ENCODE data around the gene AHRR. TPM values are rescaled to one million over a fixed set of nuclear protein-coding genes. Genes with fewer than 3 reads are reported as not detected.

AHRR gene
- total RNA-seq, 2 experiments from 2014 or later = 28.3 to 34.9 TPM

DNA sequence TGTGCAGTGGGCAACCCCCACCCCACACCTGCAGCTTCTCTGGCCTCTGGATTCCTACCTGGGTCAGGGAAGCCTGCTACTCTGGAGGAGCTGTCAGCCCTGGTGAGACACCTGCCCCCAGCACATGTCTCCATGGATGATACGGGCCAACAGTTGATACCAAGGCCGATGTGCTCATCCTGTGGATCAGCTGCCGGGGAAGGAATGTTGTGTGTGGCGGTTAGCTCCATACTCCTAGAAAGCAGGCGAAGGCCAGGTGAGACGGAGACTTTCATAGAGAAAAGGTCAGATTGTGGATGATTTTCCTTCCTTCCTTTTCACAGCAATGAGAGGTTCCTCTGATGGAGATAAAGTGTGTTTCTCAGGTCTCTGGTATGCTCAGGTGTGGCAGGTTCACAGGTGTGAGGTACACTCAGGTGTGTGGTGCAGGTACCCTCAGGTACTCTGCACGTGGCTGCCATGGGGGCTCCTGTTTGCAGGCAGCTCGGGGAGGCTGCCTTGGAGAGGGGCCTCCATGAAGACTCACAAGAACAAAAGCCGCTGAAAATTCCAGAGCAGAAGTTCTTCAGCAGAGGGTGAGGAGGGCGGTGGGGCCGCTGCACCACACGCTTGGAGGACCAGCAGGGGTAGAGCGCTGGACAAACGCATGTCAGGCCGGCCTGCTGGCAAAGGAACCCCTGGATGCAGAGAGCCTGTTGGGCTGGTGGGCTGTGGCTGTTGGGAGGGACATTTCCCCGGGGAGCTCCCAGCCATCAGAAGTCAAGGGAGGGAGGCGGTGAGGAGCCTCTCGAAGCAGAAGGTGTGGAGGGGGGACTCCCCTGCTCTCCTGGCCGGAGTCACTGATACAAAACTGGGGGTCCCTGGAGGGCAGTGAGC is 5.1 kb upstream of the AHRR start:
- Mint-ChIP-seq H3K36me3 (ENCODE audit: low read depth) (peaks cover 7% of the 10 kb centered on the region), H3K27ac (no peak overlapping the region), H3K4me1 (peaks cover 10% of the 10 kb centered on the region), H3K27me3 (peaks cover 13% of the 10 kb centered on the region), H3K9me3 (no peaks in the 10 kb centered on the region), H3K4me3 (no peak overlapping the region)
- ChIA-PET POLR2A (no interaction called here), CTCF (interaction anchor here (1.0 to 1.9 kb wide), 10 partner anchors 30 to 158 kb away, joined by 3 to 8 read pairs (median 4); no protein-coding TSS in a partner anchor)
- no peak for DNase-seq

- Mint-ChIP-seq H3K4me1 (peaks cover 10% of the 10 kb centered on the region), H3K36me3 (ENCODE audit: low read depth) (peaks cover 5% of the 10 kb centered on the region), H3K27me3 (peaks cover 13% of the 10 kb centered on the region), H3K27ac (no peak overlapping the region), H3K9me3 (no peaks in the 10 kb centered on the region), H3K4me3 (no peak overlapping the region)
- CTCF ChIA-PET = interaction anchor here (1.0 to 1.9 kb wide), 10 partner anchors 31 to 157 kb away, joined by 3 to 8 read pairs (median 4); no protein-coding TSS in a partner anchor
- DNase-seq = peak; percentile 47
- POLR2A ChIA-PET = no interaction called here
Observed at GRCh38 chr5:317086-317811, 4.3 kb upstream of the AHRR start.

DNA sequence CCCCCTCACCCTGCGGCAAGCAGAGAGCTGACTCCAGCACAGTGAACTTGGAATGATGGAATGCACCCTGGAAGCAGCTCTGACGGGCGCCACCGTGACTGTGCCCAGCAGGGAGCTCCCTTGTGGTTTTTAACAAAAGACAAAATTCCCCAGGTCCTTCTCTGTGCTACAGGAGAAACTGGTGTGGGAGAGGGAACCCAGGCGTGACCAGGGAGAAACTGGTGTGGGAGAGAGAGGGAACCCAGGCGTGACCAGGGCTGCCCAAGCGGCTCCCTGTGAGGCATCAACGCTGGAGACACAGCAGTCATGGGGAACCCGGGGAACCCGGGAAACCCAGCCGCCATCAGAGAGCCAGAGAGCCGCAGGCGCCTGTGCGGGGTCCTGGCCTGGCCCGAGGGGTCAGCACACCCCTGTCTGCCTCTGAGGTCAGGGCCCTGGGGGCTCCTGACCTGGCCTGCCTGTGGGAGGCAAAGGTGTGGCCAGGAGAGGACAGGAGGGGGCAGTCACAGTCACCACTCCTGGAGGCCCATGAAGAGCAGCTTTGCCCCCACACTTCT is 3.1 kb upstream of the AHRR start:
- Mint-ChIP-seq H3K4me3 (no peak overlapping the region), H3K36me3 (ENCODE audit: low read depth) (peaks cover 8% of the 10 kb centered on the region), H3K27ac (no peak overlapping the region), H3K9me3 (no peaks in the 10 kb centered on the region), H3K4me1 (peaks cover 13% of the 10 kb centered on the region), H3K27me3 (peaks cover 13% of the 10 kb centered on the region)
- no peak for DNase-seq
- ChIA-PET CTCF (interaction anchor here (1.8 kb wide), 1 partner anchor 128 kb away, joined by 5 read pairs; no protein-coding TSS in a partner anchor), POLR2A (no interaction called here)

GRCh38 chr5:318931-319601 is 2.4 kb upstream of the AHRR start:
- ChIA-PET CTCF (interaction anchor here (0.9 to 1.8 kb wide), 2 partner anchors 105 to 128 kb away, joined by 3 to 5 read pairs; no protein-coding TSS in a partner anchor), POLR2A (no interaction called here)
- H3K4me1 Mint-ChIP-seq = peaks cover 19% of the 10 kb centered on the region
- peaks cover 15% of the 10 kb centered on the region for H3K36me3 Mint-ChIP-seq (ENCODE audit: low read depth)
- peaks cover 13% of the 10 kb centered on the region for H3K27me3 Mint-ChIP-seq
- no peak for DNase-seq
- H3K27ac Mint-ChIP-seq = no peak overlapping the region
- no peak overlapping the region for H3K4me3 Mint-ChIP-seq
- H3K9me3 Mint-ChIP-seq = no peaks in the 10 kb centered on the region

DNA sequence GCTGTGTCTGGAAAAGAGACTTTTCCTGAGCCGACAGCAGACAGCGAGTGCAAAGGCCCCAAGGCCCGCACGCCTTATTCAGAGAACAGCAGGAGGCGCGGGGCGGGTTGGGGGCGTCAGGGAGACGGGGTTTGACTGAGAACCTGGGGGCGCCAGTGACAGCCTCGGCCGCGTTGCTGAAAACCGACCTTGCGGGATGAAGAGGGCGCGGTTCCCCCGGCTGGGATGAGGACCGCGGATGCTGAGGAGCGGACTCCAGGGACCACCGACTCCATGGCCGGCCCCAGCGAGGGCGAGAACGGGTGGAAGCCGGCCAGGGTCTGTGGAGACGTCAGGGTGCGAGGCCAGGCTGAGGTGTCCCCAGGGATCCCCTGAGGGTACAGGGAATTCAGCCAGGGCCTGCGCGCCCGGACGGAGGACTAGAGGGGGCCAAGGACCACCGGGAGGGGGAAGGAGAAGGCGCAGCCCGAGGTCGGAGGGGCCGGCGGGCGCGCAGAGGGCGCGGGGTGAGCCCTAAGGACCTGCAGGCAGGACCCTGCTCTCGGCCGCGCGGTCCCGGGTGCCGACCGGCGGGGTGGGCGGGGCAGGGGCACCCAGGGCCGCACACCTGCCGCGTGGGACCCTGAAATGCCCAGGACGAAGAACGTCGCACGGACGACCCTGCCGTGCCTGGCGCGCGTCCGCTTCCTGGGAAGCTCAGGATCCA is 837 bp upstream of the AHRR start:
- H3K27me3 Mint-ChIP-seq = peaks cover 13% of the 10 kb centered on the region
- peak overlapping the region; percentile 63 for H3K27ac Mint-ChIP-seq
- CTCF ChIA-PET = interaction anchor here (0.6 to 1.4 kb wide), 18 partner anchors 10 to 151 kb away, joined by 3 to 8 read pairs (median 3); no protein-coding TSS in a partner anchor
- H3K4me3 Mint-ChIP-seq = peak overlapping the region; percentile 81
- peaks cover 19% of the 10 kb centered on the region for H3K36me3 Mint-ChIP-seq (ENCODE audit: low read depth)
- no peaks in the 10 kb centered on the region for H3K9me3 Mint-ChIP-seq
- POLR2A ChIA-PET = no interaction called here
- peaks cover 30% of the 10 kb centered on the region for H3K4me1 Mint-ChIP-seq
- DNase-seq = no peak

- ChIA-PET CTCF (interaction anchor here (0.7 to 1.4 kb wide), 12 partner anchors 9 to 150 kb away, joined by 3 to 8 read pairs (median 4); no protein-coding TSS in a partner anchor), POLR2A (no interaction called here)
- Mint-ChIP-seq H3K27me3 (peaks cover 13% of the 10 kb centered on the region), H3K36me3 (ENCODE audit: low read depth) (peaks cover 24% of the 10 kb centered on the region), H3K9me3 (no peaks in the 10 kb centered on the region), H3K4me1 (peaks cover 35% of the 10 kb centered on the region), H3K4me3 (peak overlapping the region; percentile 69), H3K27ac (no peak overlapping the region)
- DNase-seq = no peak
Observed at GRCh38 chr5:321726-322251, 275 bp downstream of the AHRR start.

GRCh38 chr5:322281-322941 is 897 bp downstream of the AHRR start:
- Mint-ChIP-seq H3K36me3 (ENCODE audit: low read depth) (peaks cover 28% of the 10 kb centered on the region), H3K27me3 (peaks cover 13% of the 10 kb centered on the region), H3K4me3 (peak overlapping the region; percentile 69), H3K4me1 (peaks cover 36% of the 10 kb centered on the region), H3K9me3 (no peaks in the 10 kb centered on the region), H3K27ac (peak overlapping the region; percentile 9)
- CTCF ChIA-PET = no interaction called here
- peak; percentile 12 for DNase-seq
- POLR2A ChIA-PET = no interaction called here

DNA sequence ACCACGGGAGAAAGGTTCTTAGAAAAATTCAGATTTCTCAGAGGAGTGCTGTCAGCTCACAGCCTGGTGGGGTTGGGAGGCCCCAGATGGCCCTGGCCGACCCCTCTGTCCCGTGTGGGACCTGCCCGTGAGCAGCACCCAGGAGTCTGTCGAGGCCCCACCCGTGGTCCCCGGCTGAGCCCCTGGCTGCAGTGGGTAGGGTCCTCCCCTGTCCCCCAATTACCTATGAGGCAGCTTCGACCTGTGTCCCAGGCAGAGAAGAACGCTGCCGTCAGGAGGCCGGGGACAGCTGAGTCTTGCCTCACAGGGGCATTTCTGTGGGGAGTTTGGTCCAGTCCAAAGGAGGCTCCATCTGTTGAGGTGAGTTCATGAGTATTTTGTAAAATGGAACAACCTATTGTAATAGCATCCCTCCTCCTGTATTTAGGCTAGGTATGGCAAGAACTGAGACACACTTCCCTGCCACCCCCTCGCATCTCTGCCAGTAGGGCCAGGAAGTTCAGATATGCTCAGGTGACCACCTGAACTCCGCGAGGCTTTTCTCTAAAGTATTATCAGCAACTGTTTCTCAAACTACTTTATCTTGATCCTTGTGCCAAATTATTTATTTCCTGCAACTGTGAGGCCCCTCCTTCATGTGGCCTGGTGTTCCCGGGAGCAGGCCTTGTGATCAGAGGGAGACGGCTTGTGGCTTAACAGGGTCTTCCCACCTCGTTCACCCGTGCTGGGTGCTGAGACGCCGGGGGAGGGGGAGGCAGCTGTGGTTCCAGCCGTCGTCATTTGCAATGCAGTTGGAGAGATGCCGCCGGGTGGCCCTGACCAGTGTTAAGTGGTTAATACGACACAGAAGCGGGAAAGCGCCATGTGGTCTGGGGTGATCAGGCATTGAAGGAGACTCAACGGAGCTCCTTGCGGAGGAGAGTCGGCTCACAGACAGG is 1.7 kb downstream of the AHRR start:
- Mint-ChIP-seq H3K4me3 (peak overlapping the region; percentile 69), H3K36me3 (ENCODE audit: low read depth) (peaks cover 31% of the 10 kb centered on the region), H3K4me1 (peaks cover 39% of the 10 kb centered on the region), H3K27me3 (peaks cover 13% of the 10 kb centered on the region), H3K27ac (peak overlapping the region; percentile 9), H3K9me3 (no peaks in the 10 kb centered on the region)
- ChIA-PET POLR2A (no interaction called here), CTCF (no interaction called here)
- no peak for DNase-seq

GRCh38 chr5:324736-325612 is 3.5 kb downstream of the AHRR start:
- H3K4me1 Mint-ChIP-seq = peaks cover 56% of the 10 kb centered on the region
- no peak overlapping the region for H3K27ac Mint-ChIP-seq
- ChIA-PET CTCF (no interaction called here), POLR2A (no interaction called here)
- H3K36me3 Mint-ChIP-seq (ENCODE audit: low read depth) = peaks cover 42% of the 10 kb centered on the region
- H3K27me3 Mint-ChIP-seq = peaks cover 6% of the 10 kb centered on the region
- H3K9me3 Mint-ChIP-seq = no peaks in the 10 kb centered on the region
- no peak overlapping the region for H3K4me3 Mint-ChIP-seq
- no peak for DNase-seq

DNA sequence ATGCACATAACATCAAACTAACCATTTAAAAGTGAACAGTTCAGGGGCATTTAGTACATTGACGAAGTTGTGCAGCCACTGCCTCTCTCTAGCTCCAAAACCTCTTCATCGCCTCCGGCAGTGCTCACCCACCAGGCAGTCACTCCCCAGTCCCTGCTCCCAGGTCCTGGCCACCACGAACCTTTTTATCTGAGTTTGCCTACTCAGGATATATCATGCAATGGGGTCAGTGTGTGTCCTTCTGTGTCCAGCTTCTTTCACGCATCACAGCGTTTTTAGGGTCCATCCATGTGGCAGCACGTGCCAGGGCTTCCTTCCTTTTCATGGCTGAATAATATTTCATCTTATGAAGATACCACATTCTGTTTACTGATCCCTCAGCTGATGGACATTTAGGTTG is 4.6 kb downstream of the AHRR start:
- ChIA-PET POLR2A (no interaction called here), CTCF (no interaction called here)
- H3K4me1 Mint-ChIP-seq = peaks cover 55% of the 10 kb centered on the region
- H3K4me3 Mint-ChIP-seq = no peak overlapping the region
- peaks cover 49% of the 10 kb centered on the region for H3K36me3 Mint-ChIP-seq (ENCODE audit: low read depth)
- no peaks in the 10 kb centered on the region for H3K9me3 Mint-ChIP-seq
- H3K27me3 Mint-ChIP-seq = no peaks in the 10 kb centered on the region
- no peak for DNase-seq
- no peak overlapping the region for H3K27ac Mint-ChIP-seq
